T-helper 17 cell (primary cell): ENCODE results near the gene SPEN. TPM values are rescaled to one million over a fixed set of nuclear protein-coding genes. Genes with fewer than 3 reads are reported as not detected.
"Not testable (repeated sequence)": the region's sequence is repeated elsewhere in the genome, so short reads cannot be mapped to it uniquely, and the experiment has no call there.

ENCODE experiments used
- ATAC-seq: fragments of 150-1000 bp; cut with Tn5 transposase; 2 replicates; pipeline ENCODE4 v1.10.0; 2021; ENCODE audit warnings: mild to moderate bottlenecking, moderate library complexity
- DNase-seq, 3 donors: peaks; one replicate each; pipeline versions ENCODE4 v3.0.0 to v3.0.0-alpha.2; 2020 to 2021
- H3K9me3 ChIP-seq: one replicate; pipeline ENCODE4 v1.7.0; 2013; ENCODE audit warnings: low read length, mild to moderate bottlenecking; ENCODE audit not compliant: control insufficient read depth, poor library complexity, severe bottlenecking
- H3K27ac Mint-ChIP-seq: one replicate; pipeline ENCODE4 v1.8.0; 2022; ENCODE audit warnings: mild to moderate bottlenecking, moderate library complexity, mixed read lengths
- H3K27me3 Mint-ChIP-seq: one replicate; pipeline ENCODE4 v1.8.0; 2022; ENCODE audit warnings: mixed read lengths
- H3K36me3 Mint-ChIP-seq: one replicate; pipeline ENCODE4 v1.8.0; 2022; ENCODE audit warnings: low read depth, mixed read lengths
- H3K4me1 Mint-ChIP-seq: one replicate; pipeline ENCODE4 v1.8.0; 2022; ENCODE audit warnings: mild to moderate bottlenecking, mixed read lengths
- H3K4me3 Mint-ChIP-seq: one replicate; pipeline ENCODE4 v1.8.0; 2022; ENCODE audit warnings: mild to moderate bottlenecking, moderate library complexity, mixed read lengths
- total RNA-seq, 4 donors: library from RNA in 2 of 4; stranded (reverse) in 2 of 4; gene quantifications; one replicate each; pipeline ENCODE4 v1.2.3 and lab custom pipeline; 2022 to 2026

SPEN gene
- total RNA-seq, 2 donors from 2014 or later, result 73.8 to 79.1 TPM

GRCh38 chr1:15825800-15826199, 21.7 kb upstream of the SPEN start:
- H3K4me1 Mint-ChIP-seq, result peaks cover 11% of the 10 kb centered on the region

GRCh38 chr1:15826810-15827507, 20.5 kb upstream of the SPEN start:
- no peak overlapping the region for H3K4me3 Mint-ChIP-seq
- no peak overlapping the region for H3K27ac Mint-ChIP-seq
- H3K27me3 Mint-ChIP-seq, result no peaks in the 10 kb centered on the region
- DNase-seq, result no peak
- ATAC-seq, result no peak
- no peaks in the 10 kb centered on the region for H3K36me3 Mint-ChIP-seq
- peaks cover 14% of the 10 kb centered on the region for H3K4me1 Mint-ChIP-seq
- H3K9me3 ChIP-seq, result no peaks in the 10 kb centered on the region

More at GRCh38 chr1:15825800-15826199, 21.7 kb upstream of the SPEN start:
- ATAC-seq (no peak), DNase-seq (no peak)
- Mint-ChIP-seq H3K27ac (no peak overlapping the region), H3K4me3 (no peak overlapping the region), H3K36me3 (no peaks in the 10 kb centered on the region), H3K27me3 (no peaks in the 10 kb centered on the region)
- H3K9me3 ChIP-seq, result no peaks in the 10 kb centered on the region

GRCh38 chr1:15827567-15827966, 19.9 kb upstream of the SPEN start:
- not testable (repeated sequence) for H3K27ac Mint-ChIP-seq, H3K36me3 Mint-ChIP-seq, ATAC-seq, H3K4me3 Mint-ChIP-seq, DNase-seq, H3K27me3 Mint-ChIP-seq, H3K9me3 ChIP-seq
- H3K4me1 Mint-ChIP-seq, result peaks cover 14% of the 10 kb centered on the region

- peaks cover 14% of the 10 kb centered on the region for H3K4me1 Mint-ChIP-seq
- H3K4me3 Mint-ChIP-seq, H3K27ac Mint-ChIP-seq, DNase-seq, H3K27me3 Mint-ChIP-seq, H3K36me3 Mint-ChIP-seq, ATAC-seq, H3K9me3 ChIP-seq: not testable (repeated sequence)
Measured at GRCh38 chr1:15828931-15829330, 18.6 kb upstream of the SPEN start.

- ATAC-seq (no peak), DNase-seq (no peak)
- peaks cover 14% of the 10 kb centered on the region for H3K4me1 Mint-ChIP-seq
- H3K9me3 ChIP-seq, result no peaks in the 10 kb centered on the region
- H3K27me3 Mint-ChIP-seq, result no peaks in the 10 kb centered on the region
- H3K4me3 Mint-ChIP-seq, result no peak overlapping the region
- H3K27ac Mint-ChIP-seq, result peak overlapping the region; percentile 29
- no peaks in the 10 kb centered on the region for H3K36me3 Mint-ChIP-seq
Measured at GRCh38 chr1:15830258-15830657, 17.2 kb upstream of the SPEN start.

- H3K27ac Mint-ChIP-seq, result peak overlapping the region; percentile 97
- ATAC-seq (no peak), DNase-seq (peak in 2 of 3 donors; percentile 34 to 46)
- H3K9me3 ChIP-seq, result no peaks in the 10 kb centered on the region
- peak overlapping the region; percentile 96 for H3K4me3 Mint-ChIP-seq
- H3K36me3 Mint-ChIP-seq, result no peaks in the 10 kb centered on the region
- peaks cover 11% of the 10 kb centered on the region for H3K4me1 Mint-ChIP-seq
- no peaks in the 10 kb centered on the region for H3K27me3 Mint-ChIP-seq
Measured at GRCh38 chr1:15833069-15833679, 14.3 kb upstream of the SPEN start.

- ATAC-seq, result no peak
- H3K27me3 Mint-ChIP-seq, result no peaks in the 10 kb centered on the region
- no peak for DNase-seq
- peaks cover 11% of the 10 kb centered on the region for H3K4me1 Mint-ChIP-seq
- H3K27ac Mint-ChIP-seq, result peak overlapping the region; percentile 97
- no peaks in the 10 kb centered on the region for H3K9me3 ChIP-seq
- H3K4me3 Mint-ChIP-seq, result peak overlapping the region; percentile 96
- no peaks in the 10 kb centered on the region for H3K36me3 Mint-ChIP-seq
Measured at GRCh38 chr1:15833842-15834405, 13.6 kb upstream of the SPEN start.

- ATAC-seq (peak; percentile 73), DNase-seq (peak; percentile 79 to 87 (median 84))
- no peaks in the 10 kb centered on the region for H3K9me3 ChIP-seq
- no peaks in the 10 kb centered on the region for H3K27me3 Mint-ChIP-seq
- H3K4me1 Mint-ChIP-seq, result peaks cover 11% of the 10 kb centered on the region
- H3K36me3 Mint-ChIP-seq, result no peaks in the 10 kb centered on the region
- peak overlapping the region; percentile 97 for H3K27ac Mint-ChIP-seq
- peak overlapping the region; percentile 96 for H3K4me3 Mint-ChIP-seq
Measured at GRCh38 chr1:15834406-15835204, 12.9 kb upstream of the SPEN start.

- H3K27me3 Mint-ChIP-seq, result no peaks in the 10 kb centered on the region
- H3K4me1 Mint-ChIP-seq, result peaks cover 4% of the 10 kb centered on the region
- no peaks in the 10 kb centered on the region for H3K36me3 Mint-ChIP-seq
- peak overlapping the region; percentile 97 for H3K27ac Mint-ChIP-seq
- H3K4me3 Mint-ChIP-seq, result peak overlapping the region; percentile 96
- peak; percentile 6 for ATAC-seq
- no peaks in the 10 kb centered on the region for H3K9me3 ChIP-seq
- no peak for DNase-seq
Measured at GRCh38 chr1:15835205-15835740, 12.2 kb upstream of the SPEN start.

GRCh38 chr1:15835741-15836510, 11.6 kb upstream of the SPEN start:
- H3K9me3 ChIP-seq, result no peaks in the 10 kb centered on the region
- DNase-seq (peak; percentile 96 to 99 (median 96)), ATAC-seq (peak; percentile 67)
- H3K4me1 Mint-ChIP-seq, result peaks cover 3% of the 10 kb centered on the region
- H3K27ac Mint-ChIP-seq, result peak overlapping the region; percentile 97
- no peaks in the 10 kb centered on the region for H3K27me3 Mint-ChIP-seq
- no peaks in the 10 kb centered on the region for H3K36me3 Mint-ChIP-seq
- H3K4me3 Mint-ChIP-seq, result peak overlapping the region; percentile 96

GRCh38 chr1:15836511-15836771, 11.1 kb upstream of the SPEN start:
- not testable (repeated sequence) for H3K4me1 Mint-ChIP-seq, DNase-seq, H3K9me3 ChIP-seq, H3K36me3 Mint-ChIP-seq, ATAC-seq, H3K27me3 Mint-ChIP-seq
- Mint-ChIP-seq H3K4me3 (peak overlapping the region; percentile 96), H3K27ac (peak overlapping the region; percentile 97)

- no peaks in the 10 kb centered on the region for H3K9me3 ChIP-seq
- Mint-ChIP-seq H3K4me3 (peak overlapping the region; percentile 58), H3K4me1 (no peaks in the 10 kb centered on the region), H3K27me3 (no peaks in the 10 kb centered on the region), H3K27ac (peak overlapping the region; percentile 97), H3K36me3 (no peaks in the 10 kb centered on the region)
- peak in 2 of 3 donors; percentile 46 to 54 for DNase-seq
- ATAC-seq, result no peak
Measured at GRCh38 chr1:15836772-15837669, 10.5 kb upstream of the SPEN start.
